Suprapubic skin (tissue), 4 donors: ENCODE results near the gene MLXIP.
"Not testable (repeated sequence)": the region's sequence is repeated elsewhere in the genome, so short reads cannot be mapped to it uniquely, and the experiment has no call there.

ENCODE experiments used
- CTCF ChIP-seq, 2 donors: fragments of 200-600 bp in 1 of 2; fragments of 450-650 bp in 1 of 2; sonication (generic) in 1 of 2; IDR thresholded peaks; one replicate each; pipeline ENCODE4 v1.5.1; 2016 to 2019; ENCODE audit warnings: antibody characterized with exemption in 2 of 2, mild to moderate bottlenecking in 1 of 2, moderate library complexity in 1 of 2
- EP300 ChIP-seq: sonication (generic); formaldehyde crosslinking; IDR thresholded peaks from one replicate; pipeline ENCODE4 v1.6.1; 2017; ENCODE audit warnings: antibody characterized with exemption
- POLR2A ChIP-seq, 2 donors: fragments of 450-650 bp; IDR thresholded peaks; one replicate each; pipeline ENCODE4 v1.6.1; 2017; ENCODE audit warnings: antibody characterized with exemption in 2 of 2, mild to moderate bottlenecking in 2 of 2, moderate library complexity in 2 of 2
- POLR2AphosphoS5 ChIP-seq, 3 donors: sonication (generic); formaldehyde crosslinking; IDR thresholded peaks; one replicate each; pipeline ENCODE4 v1.6.1; 2017; ENCODE audit warnings: antibody characterized with exemption in 3 of 3

- not testable (repeated sequence) for TF ChIP-seq CTCF (IDR thresholded peaks at IDR 0.05); POLR2AphosphoS5 (IDR thresholded peaks at IDR 0.05); POLR2A (IDR thresholded peaks at IDR 0.05); EP300
Measured at GRCh38 chr12:122121341-122121740, 42.8 kb downstream of the MLXIP start.
